B cell (primary cell): ENCODE data around the gene HCST.

Source experiments
- EZH2 ChIP-seq: IDR thresholded peaks from 2 replicates; pipeline ENCODE4 v1.6.1; 2012; ENCODE audit warnings: borderline replicate concordance, low read depth, mild to moderate bottlenecking, moderate library complexity, low read length; ENCODE audit not compliant: insufficient read depth, poor library complexity, severe bottlenecking
- TF ChIP-seq, protein P1 (sequence below): fragments of 200-600 bp; IDR thresholded peaks from one replicate; pipeline ENCODE4 v1.8.0; 2022; ENCODE audit warnings: antibody characterized with exemption, mild to moderate bottlenecking

DNA sequence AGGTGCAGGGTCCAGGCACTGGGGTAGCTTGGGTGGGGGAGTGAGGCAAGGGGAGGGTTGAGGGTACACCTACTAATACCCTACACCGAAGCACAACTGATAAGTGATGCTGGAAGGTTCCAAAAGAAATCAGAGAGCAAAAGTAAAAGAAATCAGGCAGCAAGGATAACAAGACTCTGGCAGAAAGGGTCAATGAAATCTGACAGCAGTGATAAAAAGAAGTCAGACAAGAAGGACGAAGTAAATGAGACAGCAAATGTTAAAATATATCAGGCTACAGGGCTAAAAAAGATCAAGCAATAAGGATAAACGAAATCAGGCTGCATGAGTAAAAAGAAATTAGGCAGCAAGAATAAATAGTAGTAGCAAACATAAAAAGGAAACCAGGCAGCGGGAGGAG lies 38.5 kb downstream of the HCST start:
- TF ChIP-seq, protein P1, sequence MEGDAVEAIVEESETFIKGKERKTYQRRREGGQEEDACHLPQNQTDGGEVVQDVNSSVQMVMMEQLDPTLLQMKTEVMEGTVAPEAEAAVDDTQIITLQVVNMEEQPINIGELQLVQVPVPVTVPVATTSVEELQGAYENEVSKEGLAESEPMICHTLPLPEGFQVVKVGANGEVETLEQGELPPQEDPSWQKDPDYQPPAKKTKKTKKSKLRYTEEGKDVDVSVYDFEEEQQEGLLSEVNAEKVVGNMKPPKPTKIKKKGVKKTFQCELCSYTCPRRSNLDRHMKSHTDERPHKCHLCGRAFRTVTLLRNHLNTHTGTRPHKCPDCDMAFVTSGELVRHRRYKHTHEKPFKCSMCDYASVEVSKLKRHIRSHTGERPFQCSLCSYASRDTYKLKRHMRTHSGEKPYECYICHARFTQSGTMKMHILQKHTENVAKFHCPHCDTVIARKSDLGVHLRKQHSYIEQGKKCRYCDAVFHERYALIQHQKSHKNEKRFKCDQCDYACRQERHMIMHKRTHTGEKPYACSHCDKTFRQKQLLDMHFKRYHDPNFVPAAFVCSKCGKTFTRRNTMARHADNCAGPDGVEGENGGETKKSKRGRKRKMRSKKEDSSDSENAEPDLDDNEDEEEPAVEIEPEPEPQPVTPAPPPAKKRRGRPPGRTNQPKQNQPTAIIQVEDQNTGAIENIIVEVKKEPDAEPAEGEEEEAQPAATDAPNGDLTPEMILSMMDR = no peak
- TF ChIP-seq EZH2 = no peak
